CD14-positive monocyte (primary cell): ENCODE results near the gene ACP7. TPM values are rescaled to one million over a fixed set of nuclear protein-coding genes. Genes with fewer than 3 reads are reported as not detected.
"Not testable (repeated sequence)": the region's sequence is repeated elsewhere in the genome, so short reads cannot be mapped to it uniquely, and the experiment has no call there.

Experiments used
- DNase-seq, 3 donors: peaks; one replicate each; pipeline ENCODE4 v3.0.0-alpha.2; 2011 to 2022
- H2AFZ ChIP-seq: 2 replicates; pipeline ENCODE4 v1.6.0; 2012; ENCODE audit warnings: mild to moderate bottlenecking, low read depth, low read length, inconsistent platforms; ENCODE audit not compliant: insufficient read depth, poor library complexity, severe bottlenecking
- H3K27ac ChIP-seq, 2 donors: 1 replicate in 1 of 2; 2 replicates in 1 of 2; pipeline ENCODE4 v1.5.1; 2012 to 2013; ENCODE audit warnings: low read length in 2 of 2, control low read depth in 1 of 2, inconsistent platforms in 1 of 2, low read depth in 1 of 2, mild to moderate bottlenecking in 1 of 2
- H3K27me3 ChIP-seq, 2 donors: one replicate each; pipeline versions ENCODE4 v1.6.0 to v1.6.1; 2011 to 2013; ENCODE audit warnings: low read length in 2 of 2; ENCODE audit not compliant: control insufficient read depth in 2 of 2, insufficient read depth in 2 of 2
- H3K36me3 ChIP-seq, 2 donors: replicated peaks in 1 of 2; 1 replicate in 1 of 2; 2 replicates in 1 of 2; pipeline versions ENCODE4 v1.5.1 to v1.6.1; 2012 to 2013; ENCODE audit warnings: low read length in 2 of 2, control low read depth in 1 of 2, inconsistent platforms in 1 of 2, mild to moderate bottlenecking in 1 of 2; ENCODE audit not compliant: insufficient read depth in 2 of 2, control insufficient read depth in 1 of 2
- H3K4me1 ChIP-seq, 2 donors: 1 replicate in 1 of 2; 2 replicates in 1 of 2; pipeline versions ENCODE4 v1.5.1 to v1.6.1; 2012 to 2013; ENCODE audit warnings: low read length in 2 of 2, control low read depth in 1 of 2, inconsistent platforms in 1 of 2, mild to moderate bottlenecking in 1 of 2, moderate library complexity in 1 of 2; ENCODE audit not compliant: insufficient read depth in 2 of 2, control insufficient read depth in 1 of 2
- H3K4me2 ChIP-seq: replicated peaks from 2 replicates; pipeline ENCODE3; 2012; ENCODE audit warnings: low read length, moderate library complexity, mild to moderate bottlenecking; ENCODE audit not compliant: poor library complexity, severe bottlenecking; ENCODE audit errors: extremely low read depth
- H3K4me3 ChIP-seq, 3 experiments: fragments of 200-600 bp in 1 of 3; sonication (generic) in 1 of 3; replicated peaks in 1 of 3; 1 replicate in 2 of 3; 2 replicates in 1 of 3; pipeline ENCODE4 v1.5.1; 2011 to 2013; ENCODE audit warnings: low read length in 3 of 3, mild to moderate bottlenecking in 3 of 3, control low read depth in 2 of 3, low read depth in 2 of 3, inconsistent platforms in 1 of 3, moderate library complexity in 1 of 3
- H3K79me2 ChIP-seq: 2 replicates; pipeline ENCODE4 v1.6.0; 2012; ENCODE audit warnings: mild to moderate bottlenecking, control low read depth, inconsistent platforms, low read length, moderate library complexity; ENCODE audit not compliant: insufficient read depth
- H3K9ac ChIP-seq: 2 replicates; pipeline ENCODE4 v1.6.0; 2017; ENCODE audit warnings: low read length, mild to moderate bottlenecking; ENCODE audit not compliant: insufficient read depth, poor library complexity, severe bottlenecking
- H3K9me3 ChIP-seq, 2 donors: replicated peaks in 1 of 2; 1 replicate in 1 of 2; 2 replicates in 1 of 2; pipeline versions ENCODE4 v1.5.1 to v1.6.1; 2012 to 2013; ENCODE audit warnings: low read length in 2 of 2, control low read depth in 1 of 2; ENCODE audit not compliant: control insufficient read depth in 1 of 2, insufficient read depth in 1 of 2
- H4K20me1 ChIP-seq: 2 replicates; pipeline ENCODE4 v1.6.0; 2012; ENCODE audit warnings: mild to moderate bottlenecking, low read length, control low read depth, moderate library complexity; ENCODE audit not compliant: insufficient read depth
- H3K27ac Mint-ChIP-seq, 7 donors: one replicate each; pipeline ENCODE4 v1.8.0; 2020; ENCODE audit warnings: mild to moderate bottlenecking in 7 of 7, mixed read lengths in 7 of 7, moderate library complexity in 6 of 7, inconsistent platforms in 2 of 7
- H3K27me3 Mint-ChIP-seq, 3 donors: one replicate each; pipeline ENCODE4 v1.8.0; 2021 to 2022; ENCODE audit warnings: low read depth in 3 of 3, mild to moderate bottlenecking in 3 of 3, mixed read lengths in 3 of 3, moderate library complexity in 3 of 3, inconsistent platforms in 1 of 3
- H3K36me3 Mint-ChIP-seq, 2 donors: one replicate each; pipeline ENCODE4 v1.8.0; 2020; ENCODE audit warnings: mixed read lengths in 2 of 2, inconsistent platforms in 1 of 2, mild to moderate bottlenecking in 1 of 2
- H3K4me1 Mint-ChIP-seq: one replicate; pipeline ENCODE4 v1.8.0; 2020; ENCODE audit warnings: mild to moderate bottlenecking, mixed read lengths
- H3K4me3 Mint-ChIP-seq, 2 donors: one replicate each; pipeline ENCODE4 v1.8.0; 2020; ENCODE audit warnings: mild to moderate bottlenecking in 2 of 2, mixed read lengths in 2 of 2, moderate library complexity in 1 of 2
- H3K9me3 Mint-ChIP-seq, 7 donors: one replicate each; pipeline ENCODE4 v1.8.0; 2020 to 2022; ENCODE audit warnings: mixed read lengths in 7 of 7, mild to moderate bottlenecking in 6 of 7, moderate library complexity in 6 of 7, inconsistent platforms in 2 of 7
- CTCF ChIP-seq: fragments of 200-600 bp; IDR thresholded peaks from one replicate; pipeline ENCODE4 v1.8.0; 2022; ENCODE audit warnings: antibody characterized with exemption, mild to moderate bottlenecking
- WGBS: methylation state at CpG from one replicate; pipeline ENCODE4 v1.1.5; 2013; ENCODE audit warnings: missing lambda C conversion rate; ENCODE audit not compliant: insufficient coverage; 5-methylcytosine and 5-hydroxymethylcytosine counted together
- intact Hi-C, 2 donors: fragments of 100-400 bp; cut with micrococcal nuclease; formaldehyde crosslinking; loops; one replicate each; pipeline versions ENCODE4 v1.15.0 to v1.15.1; 2023
- polyA plus RNA-seq, 3 donors: library from polyadenylated mRNA; depleted of rRNA in 1 of 3; unstranded in 2 of 3; stranded (reverse) in 1 of 3; fragments of 300-500 nt in 2 of 3; fragments of >200 nt in 1 of 3; fragmentation: Illumina TruSeq in 2 of 3; gene quantifications; 1 replicate in 2 of 3; 2 replicates in 1 of 3; pipeline ENCODE4 v1.2.3, GENCODE V29; 2012 to 2021

Gene ACP7
- polyA plus RNA-seq, 3 donors = not detected

- intact Hi-C loops = no loop called here
- H4K20me1 ChIP-seq = no peaks in the 10 kb centered on the region
- peaks cover 0 to 4% of the 10 kb centered on the region in 2 donors for H3K9me3 ChIP-seq
- H3K27ac ChIP-seq = no peak overlapping the region
- Mint-ChIP-seq H3K9me3 (peaks cover 5 to 14% (median 12%) of the 10 kb centered on the region in 7 donors), H3K4me1 (peaks cover 7% of the 10 kb centered on the region), H3K27me3 (peaks cover 13 to 43% (median 17%) of the 10 kb centered on the region in 3 donors), H3K27ac (peak overlapping the region in 1 of 7 donors; percentile 41), H3K36me3 (no peaks in the 10 kb centered on the region), H3K4me3 (no peak overlapping the region)
- TF ChIP-seq CTCF = no peak
- 93% methylated on average over 3 of the region's 4 CpGs for WGBS
- no peak for DNase-seq
- no peak overlapping the region for H3K9ac ChIP-seq
- no peaks in the 10 kb centered on the region for H3K36me3 ChIP-seq
- peaks cover 4 to 7% of the 10 kb centered on the region in 2 donors for H3K4me1 ChIP-seq
- no peaks in the 10 kb centered on the region for H3K27me3 ChIP-seq
- no peak overlapping the region for H2AFZ ChIP-seq
- H3K4me3 ChIP-seq = no peak overlapping the region
- H3K4me2 ChIP-seq = no peak overlapping the region
- H3K79me2 ChIP-seq = no peaks in the 10 kb centered on the region
These were observed 6.7 kb downstream of the ACP7 start for GRCh38 chr19:39090881-39091280.

GRCh38 chr19:39095799-39096540 lies 11.8 kb downstream of the ACP7 start:
- H3K9ac ChIP-seq, H3K27ac Mint-ChIP-seq, H3K27me3 ChIP-seq, H2AFZ ChIP-seq, H3K27ac ChIP-seq, H3K79me2 ChIP-seq, H3K4me3 ChIP-seq, H3K9me3 ChIP-seq, H4K20me1 ChIP-seq, H3K4me2 ChIP-seq, DNase-seq, intact Hi-C loops, H3K4me1 Mint-ChIP-seq, H3K36me3 ChIP-seq, H3K36me3 Mint-ChIP-seq, H3K4me1 ChIP-seq: not testable (repeated sequence)
- Mint-ChIP-seq H3K4me3 (peak overlapping the region in 1 of 2 donors; percentile 27), H3K27me3 (peaks cover 19 to 34% (median 32%) of the 10 kb centered on the region in 3 donors), H3K9me3 (peaks cover 5 to 20% (median 15%) of the 10 kb centered on the region in 7 donors)
- WGBS = 78% methylated on average over 2 of the region's 5 CpGs
